ENCODE measurements around the gene MSH3.
"Not testable (repeated sequence)": the region's sequence is repeated elsewhere in the genome, so short reads cannot be mapped to it uniquely, and the experiment has no call there.

Gene MSH3

DNA sequence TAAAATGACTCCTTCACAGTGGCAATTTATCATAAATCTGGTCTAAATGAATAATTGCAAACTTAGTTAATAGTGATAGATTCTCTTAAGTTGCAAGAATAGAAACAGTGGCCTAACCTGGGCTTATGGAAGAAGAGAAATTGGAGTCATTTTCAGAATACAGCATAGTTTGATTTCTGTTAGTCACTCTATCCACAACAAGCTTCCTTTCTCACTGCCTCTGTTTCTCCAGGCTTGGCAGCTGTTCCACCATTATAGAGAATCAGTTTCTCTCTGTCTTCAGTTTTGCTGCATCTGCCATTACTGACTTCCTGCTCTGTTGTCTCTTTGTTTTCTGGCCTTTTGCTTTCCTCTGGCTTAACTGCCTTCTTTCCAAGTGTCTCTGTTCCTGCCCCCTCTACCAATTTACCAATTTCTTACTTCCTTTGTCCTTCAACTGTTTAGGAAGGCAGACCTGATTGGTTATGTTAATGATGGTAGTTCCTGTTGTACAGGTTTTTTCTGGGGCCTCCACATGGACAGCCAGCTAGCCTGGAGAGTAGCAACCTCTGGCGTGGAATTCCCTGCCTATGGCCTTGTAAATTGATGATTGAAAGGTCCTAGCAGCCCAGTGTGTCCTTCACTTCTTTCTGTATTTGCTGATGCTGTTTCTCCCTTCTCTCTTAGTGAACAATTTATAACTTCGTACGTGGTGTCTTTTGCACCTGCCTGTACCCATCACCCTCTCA lies 229.8 kb downstream of the MSH3 start:
- Mint-ChIP-seq H3K27me3 (no peaks in the 10 kb centered on the region), H3K27ac (no peak overlapping the region), H3K36me3 (ENCODE audit: low read depth) (peaks cover 17% of the 10 kb centered on the region), H3K9me3 (no peaks in the 10 kb centered on the region), H3K4me3 (no peak overlapping the region), H3K4me1 (ENCODE audit: low read depth) (peaks cover 8% of the 10 kb centered on the region)
- intact Hi-C loops (cut with micrococcal nuclease) = no loop called here

DNA sequence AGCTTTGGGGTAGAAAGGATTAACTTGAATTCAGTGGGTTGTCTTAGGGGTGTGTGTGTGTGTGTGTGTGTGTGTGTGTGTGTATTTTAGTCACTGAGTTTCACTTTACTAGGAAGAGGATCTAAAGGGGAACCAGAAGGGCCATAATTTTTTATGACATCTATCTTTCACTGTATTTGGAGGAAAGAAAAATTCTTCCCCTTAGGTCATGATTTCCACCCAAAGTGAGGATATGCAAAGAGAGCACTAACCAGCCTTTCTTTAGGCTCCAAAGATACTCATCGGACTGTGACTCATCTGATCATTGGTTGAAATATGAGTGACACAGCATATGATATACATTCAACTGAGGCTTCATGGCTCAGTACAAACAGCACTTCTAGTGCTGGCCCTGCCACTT lies 230.5 kb downstream of the MSH3 start:
- intact Hi-C loops (cut with micrococcal nuclease) = no loop called here
- H3K9me3 Mint-ChIP-seq = no peaks in the 10 kb centered on the region
- peaks cover 8% of the 10 kb centered on the region for H3K4me1 Mint-ChIP-seq (ENCODE audit: low read depth)
- no peak overlapping the region for H3K27ac Mint-ChIP-seq
- no peaks in the 10 kb centered on the region for H3K27me3 Mint-ChIP-seq
- H3K36me3 Mint-ChIP-seq (ENCODE audit: low read depth) = peaks cover 22% of the 10 kb centered on the region
- H3K4me3 Mint-ChIP-seq = no peak overlapping the region

DNA sequence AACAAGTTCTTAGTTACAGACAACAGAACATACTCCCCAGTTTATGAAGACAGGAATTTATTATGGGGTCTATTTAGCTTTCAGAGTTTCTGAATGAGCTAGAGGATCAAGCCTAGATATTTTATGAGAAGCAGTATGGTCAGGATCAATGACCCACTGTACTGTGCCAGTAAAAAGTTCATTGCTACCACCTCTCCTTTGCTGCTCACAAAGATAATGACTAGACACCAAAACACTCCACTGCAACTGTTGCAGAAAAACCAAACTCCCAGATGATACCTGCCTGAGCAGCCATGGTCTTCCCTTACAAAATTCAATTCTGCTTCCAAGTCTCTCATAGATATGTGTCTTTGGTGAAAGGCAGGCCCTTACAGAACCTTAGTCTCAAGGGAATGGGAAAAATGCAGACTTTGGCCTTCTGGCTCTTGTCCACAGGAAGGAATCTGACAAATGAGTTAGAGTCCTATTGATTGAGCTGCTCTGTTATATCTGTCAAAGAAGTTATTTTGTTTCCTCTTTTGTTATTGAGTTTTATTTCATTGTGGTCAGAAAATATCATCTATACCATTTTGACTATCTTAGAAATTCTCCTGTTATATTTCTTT lies 231.0 kb downstream of the MSH3 start:
- H3K9me3 Mint-ChIP-seq = no peaks in the 10 kb centered on the region
- peaks cover 8% of the 10 kb centered on the region for H3K4me1 Mint-ChIP-seq (ENCODE audit: low read depth)
- H3K27me3 Mint-ChIP-seq = no peaks in the 10 kb centered on the region
- no peak overlapping the region for H3K4me3 Mint-ChIP-seq
- peaks cover 23% of the 10 kb centered on the region for H3K36me3 Mint-ChIP-seq (ENCODE audit: low read depth)
- no peak overlapping the region for H3K27ac Mint-ChIP-seq
- intact Hi-C loops (cut with micrococcal nuclease) = no loop called here

DNA sequence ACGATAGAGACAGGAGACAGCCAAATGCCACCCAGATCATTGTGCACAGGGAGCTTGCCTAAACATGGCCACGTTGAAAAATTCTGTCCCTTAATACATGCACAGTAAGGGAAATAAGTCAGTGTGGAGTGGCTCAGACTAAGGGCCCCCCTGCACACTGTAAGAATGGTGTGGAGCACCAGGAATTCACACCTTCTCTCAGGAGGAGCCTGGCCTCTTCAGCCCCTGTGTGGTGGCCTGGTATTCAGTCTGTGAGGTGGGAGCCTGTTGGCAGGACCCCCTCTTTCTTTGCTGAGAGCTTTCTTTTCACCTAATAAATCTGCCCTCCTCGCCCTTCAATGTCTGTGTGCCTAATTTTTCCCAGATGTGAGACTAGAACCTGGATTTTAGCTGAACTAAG lies 239.6 kb downstream of the MSH3 start:
- Mint-ChIP-seq H3K27me3 (no peaks in the 10 kb centered on the region), H3K9me3 (no peaks in the 10 kb centered on the region), H3K27ac (no peak overlapping the region), H3K36me3 (ENCODE audit: low read depth) (peaks cover 13% of the 10 kb centered on the region), H3K4me3 (no peak overlapping the region), H3K4me1 (ENCODE audit: low read depth) (no peaks in the 10 kb centered on the region)
- intact Hi-C loops (cut with micrococcal nuclease) = no loop called here

DNA sequence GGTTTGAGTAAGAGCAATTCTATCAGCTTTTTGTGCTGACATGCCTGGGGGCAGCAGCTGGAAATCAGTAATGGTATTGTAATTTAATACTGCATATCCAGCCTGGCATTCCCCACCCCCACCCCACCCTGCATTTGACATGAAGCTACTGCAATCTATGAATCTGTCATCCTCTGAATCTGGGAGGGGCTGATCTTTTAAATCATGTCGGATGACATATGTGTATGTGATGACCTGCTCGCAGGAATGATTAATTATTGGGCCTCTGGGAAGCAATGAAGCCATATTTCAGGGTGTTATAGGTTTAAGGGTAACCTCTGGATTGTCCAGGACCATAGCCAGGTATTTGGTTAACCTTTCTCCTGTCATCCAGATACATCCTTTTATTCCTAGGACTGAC lies 241.1 kb downstream of the MSH3 start:
- Mint-ChIP-seq H3K9me3 (no peaks in the 10 kb centered on the region), H3K27ac (no peak overlapping the region), H3K27me3 (no peaks in the 10 kb centered on the region), H3K36me3 (ENCODE audit: low read depth) (peaks cover 3% of the 10 kb centered on the region), H3K4me3 (no peak overlapping the region), H3K4me1 (ENCODE audit: low read depth) (no peaks in the 10 kb centered on the region)
- intact Hi-C loops (cut with micrococcal nuclease) = no loop called here

DNA sequence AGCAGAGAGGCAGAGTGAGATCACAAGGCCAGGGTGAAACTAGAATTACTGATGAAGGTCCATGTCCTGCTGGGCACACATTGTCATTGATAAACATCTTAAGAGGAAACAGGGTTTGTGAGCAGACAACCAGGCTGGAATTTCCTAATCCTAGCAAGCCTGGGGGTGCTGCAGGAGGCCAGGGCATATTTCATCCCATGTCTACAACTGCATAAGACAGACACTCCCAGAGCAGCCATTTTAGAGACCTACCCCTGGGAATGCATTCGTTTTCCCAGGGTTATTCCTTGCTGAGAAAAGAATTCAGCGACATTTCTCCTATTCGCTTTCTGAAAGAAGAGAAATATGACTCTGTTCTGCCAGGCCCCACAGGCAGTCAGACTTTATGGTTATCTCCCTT lies 248.2 kb downstream of the MSH3 start:
- peaks cover 15% of the 10 kb centered on the region for H3K4me1 Mint-ChIP-seq (ENCODE audit: low read depth)

DNA sequence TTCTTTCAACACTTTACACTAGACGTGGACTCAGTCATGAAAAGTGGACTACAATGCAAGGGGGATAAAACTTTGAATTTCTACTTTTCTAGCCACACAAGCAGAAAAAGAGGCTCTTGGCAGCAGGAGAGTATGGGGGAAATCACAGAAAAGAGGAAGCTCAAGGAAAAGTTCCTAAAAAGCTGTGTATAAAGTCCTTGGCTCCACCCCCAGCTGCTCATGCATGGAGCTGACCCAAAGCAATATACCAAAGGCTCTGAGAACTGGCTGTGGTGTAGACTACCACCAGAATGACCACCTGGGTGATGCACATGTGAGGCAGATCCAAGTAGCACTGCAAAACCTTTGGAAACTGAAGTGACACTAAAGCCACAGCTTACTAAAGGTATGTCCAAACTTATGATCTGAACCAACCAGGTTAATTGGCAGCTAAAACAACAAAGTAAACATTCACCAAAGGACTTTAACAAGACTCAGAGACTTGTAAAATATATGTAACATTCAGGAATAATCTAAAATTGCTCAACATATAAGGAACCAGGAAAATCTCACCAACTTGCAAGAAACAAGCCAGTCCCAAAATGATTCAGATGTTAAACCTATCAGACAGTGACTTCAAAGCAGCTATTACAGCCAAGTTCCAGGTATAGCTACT lies 250.2 kb downstream of the MSH3 start:
- Mint-ChIP-seq H3K9me3 (peaks cover 17% of the 10 kb centered on the region), H3K4me1 (ENCODE audit: low read depth) (peaks cover 15% of the 10 kb centered on the region), H3K36me3 (ENCODE audit: low read depth) (peaks cover 6% of the 10 kb centered on the region), H3K4me3 (peak overlapping the region; percentile 37), H3K27me3 (no peaks in the 10 kb centered on the region), H3K27ac (peak overlapping the region; percentile 72)
- intact Hi-C loops (cut with micrococcal nuclease) = no loop called here

More for the DNA sequence above, 248.2 kb downstream of the MSH3 start:
- intact Hi-C loops (cut with micrococcal nuclease); H3K4me3 Mint-ChIP-seq; H3K27ac Mint-ChIP-seq; H3K27me3 Mint-ChIP-seq; H3K36me3 Mint-ChIP-seq (ENCODE audit: low read depth): not testable (repeated sequence)
- H3K9me3 Mint-ChIP-seq = peaks cover 17% of the 10 kb centered on the region

DNA sequence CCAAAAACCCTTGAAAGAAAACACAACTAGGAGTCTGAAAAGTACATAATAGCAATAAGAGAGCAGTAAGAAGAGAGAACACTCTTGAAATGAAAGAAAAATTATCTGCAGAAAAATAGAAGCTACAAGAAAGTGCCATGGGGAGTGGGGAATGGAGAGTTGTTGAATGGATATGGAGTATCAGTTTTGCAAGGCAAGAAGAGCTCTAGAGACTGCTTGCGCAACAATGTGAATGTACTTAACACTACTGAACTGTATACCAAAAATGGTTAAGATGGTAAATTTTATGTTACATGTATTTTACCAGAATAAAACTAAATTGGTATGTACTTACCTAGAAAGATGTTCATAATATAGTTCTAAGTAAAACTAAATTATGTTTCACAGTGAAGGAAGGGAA lies 251.0 kb downstream of the MSH3 start:
- no peak overlapping the region for H3K4me3 Mint-ChIP-seq
- intact Hi-C loops (cut with micrococcal nuclease) = no loop called here
- no peaks in the 10 kb centered on the region for H3K27me3 Mint-ChIP-seq
- peaks cover 15% of the 10 kb centered on the region for H3K4me1 Mint-ChIP-seq (ENCODE audit: low read depth)
- peaks cover 6% of the 10 kb centered on the region for H3K36me3 Mint-ChIP-seq (ENCODE audit: low read depth)
- H3K9me3 Mint-ChIP-seq = peaks cover 17% of the 10 kb centered on the region
- H3K27ac Mint-ChIP-seq = no peak overlapping the region

DNA sequence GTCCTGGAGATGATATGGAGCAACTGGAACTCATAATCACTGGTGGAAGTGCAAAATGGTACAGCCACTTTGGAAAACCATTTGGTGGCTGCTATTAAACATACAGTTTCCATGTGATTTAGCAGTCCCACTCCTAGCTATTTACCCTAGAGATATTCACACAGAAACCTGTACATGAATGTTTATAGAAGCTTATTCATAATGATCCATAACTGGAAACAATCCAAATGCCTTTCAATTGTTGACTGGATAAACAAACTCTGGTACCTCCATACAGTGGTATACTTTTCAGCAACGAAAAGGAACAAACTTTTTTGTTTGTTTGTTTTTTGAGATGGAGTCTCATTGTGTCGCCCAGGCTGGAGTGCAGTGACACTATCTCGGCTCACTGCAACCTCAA lies 258.0 kb downstream of the MSH3 start:
- H3K36me3 Mint-ChIP-seq (ENCODE audit: low read depth) = no peaks in the 10 kb centered on the region

DNA sequence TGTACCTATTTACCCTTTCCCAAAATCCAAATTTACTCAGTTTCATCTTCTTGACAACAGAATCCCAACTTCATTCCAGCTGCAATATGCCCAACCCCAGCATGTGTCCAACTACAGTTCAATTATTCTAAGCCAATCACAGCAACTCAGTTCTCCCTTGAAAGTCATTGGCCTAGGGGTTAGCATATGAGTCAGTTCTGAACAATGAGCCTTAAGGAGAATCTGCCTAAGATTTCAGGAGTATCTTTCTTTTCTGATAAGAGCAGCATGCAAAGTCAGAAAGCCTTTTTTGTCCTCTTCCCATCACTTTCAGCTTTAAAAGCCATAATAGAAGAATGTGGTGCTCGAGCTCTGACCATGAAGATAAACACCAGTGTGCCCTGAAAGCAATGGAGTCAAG lies 261.3 kb downstream of the MSH3 start:
- Mint-ChIP-seq H3K27me3 (no peaks in the 10 kb centered on the region), H3K9me3 (peaks cover 9% of the 10 kb centered on the region), H3K36me3 (ENCODE audit: low read depth) (no peaks in the 10 kb centered on the region), H3K27ac (no peak overlapping the region), H3K4me1 (ENCODE audit: low read depth) (no peaks in the 10 kb centered on the region), H3K4me3 (no peak overlapping the region)
- intact Hi-C loops (cut with micrococcal nuclease) = no loop called here

More for the DNA sequence above, 258.0 kb downstream of the MSH3 start:
- intact Hi-C loops (cut with micrococcal nuclease) = no loop called here
- peaks cover 9% of the 10 kb centered on the region for H3K9me3 Mint-ChIP-seq
- H3K27me3 Mint-ChIP-seq = no peaks in the 10 kb centered on the region
- no peak overlapping the region for H3K27ac Mint-ChIP-seq
- no peaks in the 10 kb centered on the region for H3K4me1 Mint-ChIP-seq (ENCODE audit: low read depth)
- H3K4me3 Mint-ChIP-seq = no peak overlapping the region

DNA sequence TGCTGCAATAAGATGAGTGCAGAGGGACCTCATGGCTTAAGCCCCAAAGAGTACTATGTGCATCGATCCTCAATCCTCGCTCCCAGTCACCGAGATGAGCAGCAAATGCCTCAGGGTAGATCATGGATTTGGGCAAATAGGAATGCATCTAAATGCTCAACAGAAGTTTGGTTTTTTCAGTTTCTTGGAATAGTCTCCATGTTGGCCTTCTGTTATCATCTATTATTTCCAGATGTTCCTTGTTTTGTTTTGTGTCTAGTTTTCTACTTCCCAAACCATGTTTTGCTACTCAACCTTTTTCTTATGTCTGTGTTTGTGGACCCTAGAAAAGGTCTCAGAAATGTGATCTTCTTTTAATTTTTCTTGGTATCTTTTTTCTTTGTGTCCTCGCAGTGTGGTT lies 262.2 kb downstream of the MSH3 start:
- Mint-ChIP-seq H3K36me3 (ENCODE audit: low read depth) (no peaks in the 10 kb centered on the region), H3K4me1 (ENCODE audit: low read depth) (no peaks in the 10 kb centered on the region), H3K9me3 (peaks cover 9% of the 10 kb centered on the region), H3K27me3 (no peaks in the 10 kb centered on the region), H3K27ac (no peak overlapping the region), H3K4me3 (no peak overlapping the region)
- intact Hi-C loops (cut with micrococcal nuclease) = no loop called here

DNA sequence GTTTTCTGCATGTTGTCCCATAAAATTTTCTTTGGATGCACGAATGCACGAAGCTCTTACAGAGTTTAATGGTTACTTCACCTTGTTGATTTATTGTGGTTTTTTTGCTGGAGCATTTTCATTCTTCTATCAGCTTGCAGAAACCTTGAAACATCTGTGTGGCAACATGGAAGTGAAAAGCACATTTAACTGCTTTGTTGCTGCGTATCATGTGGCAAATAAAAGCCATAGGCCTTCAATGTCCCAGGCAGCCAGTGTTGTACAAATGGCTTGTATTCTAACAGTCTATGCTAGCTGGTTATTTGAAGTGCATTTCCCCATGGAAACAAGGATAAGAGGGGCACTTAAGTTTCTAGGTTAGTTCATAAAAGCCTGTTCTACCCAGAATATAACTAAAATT lies 263.2 kb downstream of the MSH3 start:
- no peaks in the 10 kb centered on the region for H3K4me1 Mint-ChIP-seq (ENCODE audit: low read depth)
- H3K9me3 Mint-ChIP-seq = no peaks in the 10 kb centered on the region
- H3K27ac Mint-ChIP-seq = no peak overlapping the region
- intact Hi-C loops (cut with micrococcal nuclease) = no loop called here
- no peak overlapping the region for H3K4me3 Mint-ChIP-seq
- no peaks in the 10 kb centered on the region for H3K36me3 Mint-ChIP-seq (ENCODE audit: low read depth)
- no peaks in the 10 kb centered on the region for H3K27me3 Mint-ChIP-seq

DNA sequence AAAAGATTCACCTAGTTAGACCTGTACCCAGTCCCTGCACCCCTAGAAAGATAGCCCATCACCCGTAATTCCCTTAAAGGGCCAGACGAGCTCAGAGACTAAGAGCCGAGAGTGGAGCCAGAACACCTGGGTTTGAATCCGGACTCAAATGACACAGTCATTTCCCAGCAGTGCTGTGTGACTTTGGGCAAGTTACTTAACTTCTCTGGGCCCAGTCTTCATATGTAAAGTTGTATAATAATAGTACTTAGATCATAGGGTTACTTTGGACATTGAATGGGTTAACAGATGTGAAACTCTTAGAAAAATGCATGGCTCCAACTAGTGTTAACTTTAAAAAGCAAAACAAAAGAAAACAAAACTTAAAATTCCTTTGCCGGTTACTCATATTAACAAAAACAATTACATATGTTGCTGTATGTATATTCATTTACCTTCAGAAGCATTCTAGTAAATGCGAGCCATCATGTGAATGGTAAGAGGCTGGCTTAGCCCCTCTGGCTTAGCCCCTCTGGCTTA lies 265.3 kb downstream of the MSH3 start:
- Mint-ChIP-seq H3K4me3 (no peak overlapping the region), H3K9me3 (no peaks in the 10 kb centered on the region), H3K4me1 (ENCODE audit: low read depth) (no peaks in the 10 kb centered on the region), H3K27ac (no peak overlapping the region), H3K27me3 (no peaks in the 10 kb centered on the region), H3K36me3 (ENCODE audit: low read depth) (no peaks in the 10 kb centered on the region)
- intact Hi-C loops (cut with micrococcal nuclease) = no loop called here

DNA sequence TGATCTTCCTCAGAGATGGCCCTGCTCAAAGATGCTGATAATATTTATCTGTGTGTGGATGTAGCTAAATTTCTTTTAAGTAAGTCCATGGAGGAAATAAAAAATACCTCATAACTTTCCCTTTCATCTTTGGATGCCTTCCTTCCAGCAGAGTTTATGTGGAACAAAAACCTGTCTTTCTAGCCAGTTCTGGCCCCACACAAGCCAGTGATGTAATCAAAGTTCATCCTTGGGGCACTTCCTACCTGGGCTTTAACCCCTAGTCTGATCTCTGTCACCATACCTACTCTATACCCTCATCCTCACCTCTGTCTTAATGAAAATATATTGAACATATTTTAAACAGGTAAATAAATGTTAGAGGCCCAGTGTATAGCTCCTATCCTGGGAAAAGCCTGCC lies 265.9 kb downstream of the MSH3 start:
- intact Hi-C loops (cut with micrococcal nuclease) = no loop called here
- H3K27me3 Mint-ChIP-seq = no peaks in the 10 kb centered on the region
- H3K4me3 Mint-ChIP-seq = no peak overlapping the region
- H3K9me3 Mint-ChIP-seq = no peaks in the 10 kb centered on the region
- H3K27ac Mint-ChIP-seq = no peak overlapping the region
- no peaks in the 10 kb centered on the region for H3K4me1 Mint-ChIP-seq (ENCODE audit: low read depth)
- H3K36me3 Mint-ChIP-seq (ENCODE audit: low read depth) = no peaks in the 10 kb centered on the region

Data from dendritic cell treated with granulocyte-macrophage colony-stimulating factor and Interleukin-4, amounts not matched to agents 40 ng/mL and 50 ng/mL, for 4 days (primary cell).